ENCODE results near the gene CLEC3A. TPM values are rescaled to one million over a fixed set of nuclear protein-coding genes. Genes with fewer than 3 reads are reported as not detected.

CLEC3A gene
- total RNA-seq, 1 donor from 2014 or later = not detected

Other genes with a start within 250 kb of the CLEC3A start
- 13.7 TPM for gene VAT1L, start 234.0 kb upstream of the CLEC3A start, total RNA-seq
- gene WWOX, start 77.1 kb downstream of the CLEC3A start, total RNA-seq = 11.5 TPM